ENCODE measurements around the gene VSX1. TPM values are rescaled to one million over a fixed set of nuclear protein-coding genes. Genes with fewer than 3 reads are reported as not detected.

Gene VSX1
- total and polyA plus RNA-seq, 2 of the 4 experiments (the other 2 are of a cell fraction) = not detected

- Histone ChIP-seq H2AK9ac (replicated peaks; ENCODE audit: low read depth, low read length, poor library complexity) (no peak overlapping the region), H3K4me2 (ENCODE audit: low read depth, low read length) (no peak overlapping the region), H2AK5ac (ENCODE audit: low read depth, low read length) (no peak overlapping the region), H3K79me1 (ENCODE audit: low read depth in 1 of 2, low read length in 2 of 2) (no peaks in the 10 kb centered on the region), H3K23ac (ENCODE audit: low read depth, low read length) (no peak overlapping the region), H4K8ac (ENCODE audit: low read depth in 2 of 2, low read length in 2 of 2) (no peak overlapping the region), H2BK120ac (ENCODE audit: low read depth, low read length) (no peak overlapping the region), H3K9ac (ENCODE audit: low read depth, low read length) (no peak overlapping the region), H3K4me3 (ENCODE audit: insufficient read depth, low read depth, low read length) (no peak overlapping the region), H3K36me3 (ENCODE audit: control insufficient read depth, insufficient read depth, low read length) (no peaks in the 10 kb centered on the region), H3K27me3 (ENCODE audit: control insufficient read depth, insufficient read depth, low read length) (peaks cover 12% of the 10 kb centered on the region), H4K5ac (ENCODE audit: low read depth, low read length) (no peak overlapping the region), H3K56ac (ENCODE audit: extremely low read depth, insufficient read depth, low read length) (no peak overlapping the region), H3K18ac (ENCODE audit: low read depth, low read length) (no peak overlapping the region), H2BK20ac (ENCODE audit: low read depth, low read length) (no peak overlapping the region), H3K14ac (replicated peaks; ENCODE audit: low read depth, low read length) (no peak overlapping the region), H2BK15ac (ENCODE audit: low read depth, low read length) (no peak overlapping the region), H3K4ac (ENCODE audit: low read depth, low read length) (no peak overlapping the region), H4K20me1 (ENCODE audit: insufficient read depth, low read length) (no peaks in the 10 kb centered on the region), H3K4me1 (ENCODE audit: control insufficient read depth, insufficient read depth, low read length) (no peaks in the 10 kb centered on the region), H2AFZ (replicated peaks; ENCODE audit: low read length, poor library complexity) (no peak overlapping the region), H3K9me1 (ENCODE audit: insufficient read depth, low read length) (no peaks in the 10 kb centered on the region), H3K9me3 (ENCODE audit: control insufficient read depth, insufficient read depth, low read length) (no peaks in the 10 kb centered on the region), H2BK5ac (ENCODE audit: low read depth, low read length, poor library complexity, severe bottlenecking) (no peak overlapping the region), H3K27ac (ENCODE audit: insufficient read depth, low read length) (no peak overlapping the region), H4K91ac (ENCODE audit: insufficient read depth, low read depth, low read length) (no peak overlapping the region)
- CTCF ChIA-PET = no interaction called here
- no peak for ATAC-seq (ENCODE audit: low read depth)
- no TSS peak for BruUV-seq (replicated peaks)
- WGBS, 2 experiments (ENCODE audit: extremely low coverage in 2 of 2, insufficient read length in 1 of 2) = no CpG with 5 or more reads among the region's 2 CpGs
- POLR2A ChIA-PET (ENCODE audit: unreplicated experiment) = no interaction called here
- TF ChIP-seq SMC3 (IDR thresholded peaks at IDR 0.05; ENCODE audit: low read depth, low read length) (no peak), CEBPB (IDR thresholded peaks at IDR 0.05; ENCODE audit: low read depth, low read length) (no peak), CTCF (conservative IDR thresholded peaks at IDR 0.05; ENCODE audit: low read depth, low read length) (no peak), MXI1 (IDR thresholded peaks at IDR 0.05; ENCODE audit: borderline replicate concordance, low read depth, low read length) (no peak), RCOR1 (IDR thresholded peaks at IDR 0.05; ENCODE audit: insufficient replicate concordance, low read length) (no peak), ELK1 (IDR thresholded peaks at IDR 0.05; ENCODE audit: borderline replicate concordance, low read depth, low read length) (no peak), MAZ (IDR thresholded peaks at IDR 0.05; ENCODE audit: borderline replicate concordance, low read depth, low read length) (no peak), USF2 (IDR thresholded peaks at IDR 0.05; ENCODE audit: low read depth, low read length) (no peak), FOS (IDR thresholded peaks at IDR 0.05; ENCODE audit: low read depth, low read length) (no peak), BHLHE40 (IDR thresholded peaks at IDR 0.05; ENCODE audit: low read depth, low read length) (no peak), POLR2A (IDR thresholded peaks at IDR 0.05; ENCODE audit: low read depth, low read length) (no peak), CHD1 (IDR thresholded peaks at IDR 0.05; ENCODE audit: low read depth, low read length) (no peak), MAFK (IDR thresholded peaks at IDR 0.05; ENCODE audit: low read depth, low read length) (no peak), RFX5 (IDR thresholded peaks at IDR 0.05; ENCODE audit: low read depth, low read length) (no peak), RAD21 (IDR thresholded peaks at IDR 0.05; ENCODE audit: low read length) (no peak)
- intact Hi-C loops (cut with micrococcal nuclease) = no loop called here
- dilution Hi-C loops (cut with HindIII; ENCODE audit: low sequenced_read_pairs, unreplicated experiment) = no loop called here
- in situ Hi-C loops (cut with MboI; ENCODE audit: low sequenced_read_pairs) = no loop called here
- no peak for DNase-seq
Measured at GRCh38 chr20:25097498-25097897, 15.6 kb upstream of the VSX1 start.

Data from IMR-90 (cell line).